ENCODE measurements around the gene RYR2.

- TF ChIP-seq EZH2 (IDR thresholded peaks at IDR 0.05; ENCODE audit: borderline replicate concordance, low read depth, low read length) (no peak), TAF1 (IDR thresholded peaks at IDR 0.05; ENCODE audit: control insufficient read depth, extremely low read depth, insufficient read depth, low read length, severe bottlenecking) (no peak), MCM7 (IDR thresholded peaks at IDR 0.05) (no peak), POLR2H (tag; IDR thresholded peaks at IDR 0.05; ENCODE audit: low read depth) (no peak)
Measured at GRCh38 chr1:237613984-237614383, 572.0 kb downstream of the RYR2 start.
